OCI-LY1 (cell line): Measurements from ENCODE around the gene AP1G2.

Experiments used
- H2AFZ ChIP-seq: fragments of 200-600 bp; sonication (generic), shearing (Covaris generic); 2 replicates; pipeline ENCODE4 v1.6.0; 2014; ENCODE audit warnings: antibody characterized with exemption, mild to moderate bottlenecking, low read length
- H3F3A ChIP-seq: fragments of 200-600 bp; sonication (generic), shearing (Covaris generic); 2 replicates; pipeline ENCODE4 v1.6.0; 2014; ENCODE audit warnings: mild to moderate bottlenecking, antibody characterized with exemption, low read length, moderate library complexity; ENCODE audit not compliant: insufficient read depth
- H3K27ac ChIP-seq: fragments of 200-600 bp; sonication (generic); 2 replicates; pipeline ENCODE4 v1.5.1; 2014; ENCODE audit warnings: low read length, mixed run types, mild to moderate bottlenecking, low read depth; ENCODE audit not compliant: poor library complexity, severe bottlenecking
- H3K27me3 ChIP-seq: fragments of 200-600 bp; sonication (generic); 2 replicates; pipeline ENCODE4 v1.6.0; 2014; ENCODE audit warnings: antibody characterized with exemption, mild to moderate bottlenecking, low read length, moderate library complexity; ENCODE audit not compliant: insufficient read depth
- H3K36me3 ChIP-seq: fragments of 200-600 bp; sonication (generic); 2 replicates; pipeline ENCODE4 v1.6.1; 2014; ENCODE audit warnings: mild to moderate bottlenecking, antibody characterized with exemption, low read length, moderate library complexity, mixed read lengths; ENCODE audit not compliant: insufficient read depth
- H3K4me1 ChIP-seq: fragments of 200-600 bp; sonication (generic); 2 replicates; pipeline ENCODE4 v1.5.1; 2014; ENCODE audit warnings: mild to moderate bottlenecking, low read length, moderate library complexity; ENCODE audit not compliant: insufficient read depth, severe bottlenecking
- H3K4me2 ChIP-seq: fragments of 200-600 bp; sonication (generic), shearing (Covaris generic); 2 replicates; pipeline ENCODE4 v1.6.1; 2014; ENCODE audit warnings: low read length
- H3K4me3 ChIP-seq: fragments of 200-600 bp; sonication (generic); 2 replicates; pipeline ENCODE4 v1.5.1; 2014; ENCODE audit warnings: low read length, low read depth, mild to moderate bottlenecking, mixed read lengths; ENCODE audit not compliant: poor library complexity, severe bottlenecking
- H3K79me2 ChIP-seq: fragments of 200-600 bp; shearing (Covaris generic); 2 replicates; pipeline ENCODE4 v1.6.1; 2016; ENCODE audit warnings: mixed run types, low read length, mixed read lengths; ENCODE audit not compliant: insufficient read depth
- H3K9ac ChIP-seq: fragments of 200-600 bp; sonication (generic), shearing (Covaris generic); 2 replicates; pipeline ENCODE4 v1.6.1; 2014; ENCODE audit warnings: mild to moderate bottlenecking, low read length, mixed read lengths
- H3K9me2 ChIP-seq: fragments of 200-600 bp; sonication (generic), shearing (Covaris generic); 2 replicates; pipeline ENCODE4 v1.6.1; 2014; ENCODE audit warnings: low read depth, mild to moderate bottlenecking, low read length, mixed read lengths
- H3K9me3 ChIP-seq: fragments of 200-600 bp; shearing (Covaris generic); 2 replicates; pipeline ENCODE4 v1.6.1; 2014; ENCODE audit warnings: low read length, mixed read lengths
- H4K20me1 ChIP-seq: fragments of 200-600 bp; sonication (generic), shearing (Covaris generic); 2 replicates; pipeline ENCODE4 v1.6.0; 2016; ENCODE audit warnings: mild to moderate bottlenecking, low read length; ENCODE audit not compliant: insufficient read depth
- EZH2 ChIP-seq: fragments of 200-600 bp; sonication (generic), shearing (Covaris generic); IDR thresholded peaks from 2 replicates; pipeline ENCODE4 v1.8.0; 2017; ENCODE audit warnings: borderline replicate concordance, mixed run types, mild to moderate bottlenecking, antibody characterized with exemption, low read length, moderate library complexity, mixed read lengths
- TF ChIP-seq, protein P1 (sequence below): fragments of 200-600 bp; sonication (generic), shearing (Covaris generic); IDR thresholded peaks from 2 replicates; pipeline ENCODE4 v1.5.1; 2017; ENCODE audit warnings: mild to moderate bottlenecking, antibody characterized with exemption, low read length, moderate library complexity, mixed read lengths

AP1G2 gene

DNA sequence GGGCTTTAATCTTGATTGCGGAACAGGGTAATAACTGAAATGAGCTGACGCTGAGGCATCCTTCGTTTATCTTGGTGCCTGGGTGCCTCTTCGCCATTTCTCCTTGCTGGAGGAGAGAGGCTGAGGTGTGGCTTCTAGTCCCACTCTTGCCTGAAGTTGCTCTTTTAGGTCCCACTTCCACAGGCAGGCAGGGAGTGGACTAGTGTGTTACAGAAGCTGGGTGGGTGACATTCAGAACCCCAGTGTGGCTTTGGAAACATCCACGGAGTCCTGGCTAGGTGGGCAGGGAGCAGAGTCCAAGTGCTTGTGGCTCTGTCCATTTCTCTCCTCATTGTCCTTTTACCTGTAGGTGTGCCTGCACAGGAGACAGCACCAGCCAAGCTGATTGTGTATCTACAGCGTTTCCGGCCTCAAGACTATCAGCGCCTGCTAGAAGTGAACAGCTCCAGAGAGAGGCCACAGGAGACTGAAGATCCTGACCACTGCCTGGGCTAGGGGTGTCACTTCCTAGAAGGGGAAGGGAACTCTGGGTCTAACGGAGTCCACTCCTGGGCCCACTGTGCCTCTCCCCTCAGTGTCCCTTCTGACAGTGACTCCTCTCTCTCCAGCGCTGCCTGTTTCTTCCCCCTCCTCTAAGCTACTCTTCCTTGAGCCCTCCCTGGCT is 9.1 kb downstream of the AP1G2 start:
- Histone ChIP-seq H4K20me1 (no peaks in the 10 kb centered on the region), H3K36me3 (peaks cover 38% of the 10 kb centered on the region; the same call in 1 of the 2 replicates), H3K79me2 (no peaks in the 10 kb centered on the region), H3K4me3 (no peak overlapping the region), H3K27me3 (no peaks in the 10 kb centered on the region), H3K9me3 (no peaks in the 10 kb centered on the region), H3K9ac (no peak overlapping the region), H3K4me2 (peak overlapping the region; percentile 90; the same call in 1 of the 2 replicates), H3K4me1 (peaks cover 35% of the 10 kb centered on the region), H2AFZ (no peak overlapping the region), H3K9me2 (no peaks in the 10 kb centered on the region), H3K27ac (peak overlapping the region; percentile 68), H3F3A (no peaks in the 10 kb centered on the region)
- TF ChIP-seq, protein P1, sequence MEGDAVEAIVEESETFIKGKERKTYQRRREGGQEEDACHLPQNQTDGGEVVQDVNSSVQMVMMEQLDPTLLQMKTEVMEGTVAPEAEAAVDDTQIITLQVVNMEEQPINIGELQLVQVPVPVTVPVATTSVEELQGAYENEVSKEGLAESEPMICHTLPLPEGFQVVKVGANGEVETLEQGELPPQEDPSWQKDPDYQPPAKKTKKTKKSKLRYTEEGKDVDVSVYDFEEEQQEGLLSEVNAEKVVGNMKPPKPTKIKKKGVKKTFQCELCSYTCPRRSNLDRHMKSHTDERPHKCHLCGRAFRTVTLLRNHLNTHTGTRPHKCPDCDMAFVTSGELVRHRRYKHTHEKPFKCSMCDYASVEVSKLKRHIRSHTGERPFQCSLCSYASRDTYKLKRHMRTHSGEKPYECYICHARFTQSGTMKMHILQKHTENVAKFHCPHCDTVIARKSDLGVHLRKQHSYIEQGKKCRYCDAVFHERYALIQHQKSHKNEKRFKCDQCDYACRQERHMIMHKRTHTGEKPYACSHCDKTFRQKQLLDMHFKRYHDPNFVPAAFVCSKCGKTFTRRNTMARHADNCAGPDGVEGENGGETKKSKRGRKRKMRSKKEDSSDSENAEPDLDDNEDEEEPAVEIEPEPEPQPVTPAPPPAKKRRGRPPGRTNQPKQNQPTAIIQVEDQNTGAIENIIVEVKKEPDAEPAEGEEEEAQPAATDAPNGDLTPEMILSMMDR, result no peak
- TF ChIP-seq EZH2, result no peak

DNA sequence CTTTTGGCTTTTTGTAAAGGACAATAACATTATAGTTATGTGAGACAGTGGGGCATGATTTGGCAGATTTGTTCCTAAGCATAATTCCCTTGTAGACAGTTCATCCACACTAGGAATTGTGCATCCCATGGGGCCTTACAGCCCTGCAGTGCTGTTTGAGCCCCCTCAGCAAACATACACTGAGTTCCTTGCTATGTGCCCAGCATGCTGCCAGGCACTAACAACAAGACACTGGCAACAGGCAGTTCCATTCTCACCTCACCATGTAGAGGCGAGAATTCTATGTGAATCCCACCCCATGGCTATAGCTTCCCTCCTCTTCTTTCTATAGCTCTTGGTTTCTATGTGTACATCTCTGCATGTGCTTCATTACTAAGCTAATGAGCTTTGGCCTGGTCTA is 9.6 kb downstream of the AP1G2 start:
- Histone ChIP-seq H3K79me2 (no peaks in the 10 kb centered on the region), H3K9me2 (no peaks in the 10 kb centered on the region), H3K9me3 (no peaks in the 10 kb centered on the region), H3K9ac (peak overlapping the region; percentile 97; the same call in 1 of the 2 replicates), H3K27me3 (no peaks in the 10 kb centered on the region), H3K36me3 (peaks cover 35% of the 10 kb centered on the region; the same call in 1 of the 2 replicates), H3K4me3 (peak overlapping the region; percentile 82), H3K4me1 (peaks cover 35% of the 10 kb centered on the region), H4K20me1 (no peaks in the 10 kb centered on the region), H3F3A (no peaks in the 10 kb centered on the region), H2AFZ (no peak overlapping the region), H3K4me2 (peak overlapping the region; percentile 90), H3K27ac (peak overlapping the region; percentile 68)
- TF ChIP-seq, protein P1, result no peak
- TF ChIP-seq EZH2, result no peak

DNA sequence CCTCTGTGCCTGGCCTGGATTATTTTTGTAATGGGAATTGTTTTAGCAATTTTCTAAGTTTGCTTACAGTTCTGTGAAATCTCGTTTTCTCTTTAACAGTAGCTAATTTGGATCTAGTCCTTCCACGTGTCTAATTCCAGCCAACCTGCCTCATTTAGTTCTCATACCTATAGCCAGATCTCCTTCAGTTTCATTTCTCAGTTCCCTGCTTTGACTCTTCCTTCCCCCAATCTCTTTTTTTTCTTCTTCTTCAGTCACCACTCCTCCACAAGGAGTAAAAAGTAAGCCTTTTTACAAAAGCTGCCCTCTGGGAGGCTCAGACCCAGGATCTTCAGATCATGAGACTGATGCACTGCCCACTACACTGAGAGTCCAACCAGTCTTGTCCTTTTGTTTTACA is 10.1 kb downstream of the AP1G2 start:
- Histone ChIP-seq H4K20me1 (no peaks in the 10 kb centered on the region), H3K9ac (peak overlapping the region; percentile 97), H3K36me3 (peaks cover 35% of the 10 kb centered on the region; the same call in 1 of the 2 replicates), H3K4me1 (peaks cover 35% of the 10 kb centered on the region), H3K4me3 (peak overlapping the region; percentile 82), H2AFZ (no peak overlapping the region), H3K27ac (peak overlapping the region; percentile 68), H3K79me2 (no peaks in the 10 kb centered on the region), H3K9me3 (no peaks in the 10 kb centered on the region), H3F3A (no peaks in the 10 kb centered on the region), H3K27me3 (no peaks in the 10 kb centered on the region), H3K9me2 (no peaks in the 10 kb centered on the region), H3K4me2 (peak overlapping the region; percentile 90)
- TF ChIP-seq, protein P1, result no peak
- TF ChIP-seq EZH2, result no peak
